LoVo (cell line): ENCODE results near the gene MYRIP.
"Not testable (repeated sequence)": the region's sequence is repeated elsewhere in the genome, so short reads cannot be mapped to it uniquely, and the experiment has no call there.

Experiments used
- DNase-seq: peaks from one replicate; pipeline ENCODE4 v3.0.0-alpha.2; 2016; ENCODE audit warnings: low spot score

Gene MYRIP

DNA sequence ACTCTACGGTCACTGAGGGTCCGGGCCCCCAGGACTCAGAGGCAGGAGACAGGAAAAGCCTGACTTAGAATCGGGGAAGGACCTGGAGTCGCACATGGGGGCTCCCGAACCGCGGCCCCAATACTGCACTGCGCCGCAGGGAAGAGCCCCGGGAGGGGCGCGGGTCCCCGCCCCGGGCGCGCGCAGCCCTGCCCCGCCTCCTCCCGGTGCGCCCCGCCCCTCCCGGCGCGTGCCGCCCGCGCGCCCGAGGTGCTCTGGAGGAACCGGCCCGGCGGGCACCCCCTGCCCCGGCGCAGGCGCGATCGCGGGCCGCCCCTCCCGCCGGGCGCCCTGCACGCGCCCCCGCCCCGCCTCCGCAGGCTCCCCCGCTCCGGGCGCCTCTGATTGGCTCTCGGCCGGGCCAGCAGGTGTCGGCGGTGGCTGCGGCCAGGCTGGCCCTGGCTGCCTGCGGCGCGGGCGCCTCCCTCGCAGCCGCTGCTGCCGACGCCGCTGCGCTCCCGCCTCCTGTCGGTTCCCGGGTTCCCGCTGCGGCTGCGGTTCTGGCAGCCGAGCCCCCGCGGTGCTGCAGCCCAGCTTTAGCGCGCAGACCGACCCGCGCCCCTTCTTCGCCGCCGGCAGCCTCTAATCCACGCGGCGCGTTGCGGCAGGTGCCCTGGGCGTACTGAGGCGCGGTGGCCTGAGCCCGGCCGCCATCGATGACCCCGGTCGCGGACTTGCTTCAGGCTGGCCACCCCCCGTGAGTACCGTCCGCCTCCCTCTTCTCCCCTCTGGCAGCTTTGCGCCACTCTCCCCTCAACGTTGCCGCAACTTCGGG, at the start of gene MYRIP:
TSS of gene MYRIP (plus strand) at position 429 of the 814 bp plus-strand sequence. CDS start 91,208 bp downstream, outside the sequence.
- DNase-seq = peak; percentile 70

DNA sequence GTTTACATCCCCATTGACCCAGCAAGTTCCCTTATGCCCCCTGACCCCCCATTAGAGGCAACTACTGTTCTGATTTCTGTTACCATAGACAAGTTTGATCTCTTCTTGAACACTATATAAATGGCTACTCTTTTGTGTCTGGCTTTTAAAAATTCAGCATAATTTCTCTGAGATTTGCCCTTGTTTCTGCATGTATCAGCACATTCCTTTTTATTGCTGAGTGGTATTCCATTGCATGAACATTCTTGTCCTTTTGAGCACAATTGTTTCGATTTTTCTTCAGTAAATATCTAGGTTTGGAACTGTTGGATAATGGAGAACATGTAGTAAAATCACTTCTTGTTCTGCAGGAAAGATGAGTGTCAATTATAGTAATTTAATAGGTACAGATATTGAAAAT, 49.1 kb upstream of the MYRIP start:
- DNase-seq = no peak

GRCh38 chr3:39762537-39763070, 46.8 kb upstream of the MYRIP start:
- DNase-seq = no peak

GRCh38 chr3:39763390-39763789, 46.0 kb upstream of the MYRIP start:
- DNase-seq = no peak

DNA sequence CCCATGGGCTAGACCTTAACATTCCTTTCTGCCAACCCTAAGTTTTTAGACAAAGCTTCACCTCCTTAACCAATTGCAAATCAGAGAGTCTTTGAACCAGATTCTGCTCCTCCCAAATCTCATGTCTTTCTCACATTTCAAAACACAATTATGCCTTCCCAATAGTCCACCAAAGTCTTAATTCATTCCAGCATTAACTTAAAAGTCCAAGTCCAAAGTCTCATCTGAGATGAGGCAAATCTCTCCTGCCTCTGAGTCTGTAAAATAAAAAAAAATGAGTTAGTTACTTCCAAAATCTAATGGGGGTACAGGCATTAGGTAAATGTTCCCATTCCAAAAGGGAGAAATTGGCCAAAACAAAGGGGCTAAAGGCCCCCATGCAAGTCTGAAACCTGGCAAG, 43.8 kb upstream of the MYRIP start:
- no peak for DNase-seq

DNA sequence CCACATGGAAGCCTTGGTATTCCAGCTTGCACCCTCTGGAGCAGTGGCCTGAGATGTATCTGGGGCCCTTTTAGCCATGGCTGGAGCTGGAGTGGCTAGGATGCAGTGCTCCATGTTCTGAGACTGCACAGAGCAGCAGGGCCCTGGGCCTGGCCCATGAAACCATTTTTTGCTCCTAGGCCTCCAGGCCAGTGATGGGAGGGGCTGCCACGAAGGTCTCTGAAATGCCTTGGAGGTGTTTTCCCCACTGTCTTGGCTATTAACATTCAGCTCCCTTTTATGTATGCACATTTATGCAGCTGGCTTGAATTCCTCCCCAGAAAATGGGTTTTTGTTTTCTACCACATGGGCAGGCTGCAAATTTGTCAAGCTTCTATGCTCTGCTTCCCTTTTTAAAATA, 43.0 kb upstream of the MYRIP start:
- no peak for DNase-seq

GRCh38 chr3:39766909-39767308, 42.5 kb upstream of the MYRIP start:
- DNase-seq = peak; percentile 32

GRCh38 chr3:39778168-39778567, 31.2 kb upstream of the MYRIP start:
- not testable (repeated sequence) for DNase-seq

- DNase-seq = no peak
These were observed 29.7 kb upstream of the MYRIP start for GRCh38 chr3:39779511-39780230.

DNA sequence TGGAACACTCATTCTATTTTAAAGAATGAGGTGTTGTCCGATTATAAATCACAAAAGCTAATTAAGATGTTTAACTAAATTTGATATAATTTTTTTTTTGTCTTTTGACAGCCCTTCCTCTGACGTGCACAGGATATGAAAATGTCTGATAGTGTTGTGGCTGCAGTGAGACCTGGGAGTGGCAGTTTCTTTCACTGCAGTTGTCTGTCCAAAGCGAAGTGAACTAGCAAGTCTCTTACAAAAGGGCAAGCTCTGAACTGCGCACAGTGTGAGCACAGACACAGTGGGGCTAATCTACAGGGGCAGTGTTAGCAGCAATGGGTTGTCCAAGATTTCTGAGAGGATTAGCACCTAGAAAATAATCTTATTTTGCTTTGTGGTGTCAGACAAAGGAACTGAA, 29.1 kb upstream of the MYRIP start:
- DNase-seq = no peak

- no peak for DNase-seq
These were observed 28.4 kb upstream of the MYRIP start for GRCh38 chr3:39781025-39781424.

GRCh38 chr3:39781632-39782031, 27.8 kb upstream of the MYRIP start:
- DNase-seq = no peak

- DNase-seq = no peak
These were observed 25.7 kb upstream of the MYRIP start for GRCh38 chr3:39783680-39784079.

GRCh38 chr3:39784922-39785321, 24.5 kb upstream of the MYRIP start:
- DNase-seq = no peak

DNA sequence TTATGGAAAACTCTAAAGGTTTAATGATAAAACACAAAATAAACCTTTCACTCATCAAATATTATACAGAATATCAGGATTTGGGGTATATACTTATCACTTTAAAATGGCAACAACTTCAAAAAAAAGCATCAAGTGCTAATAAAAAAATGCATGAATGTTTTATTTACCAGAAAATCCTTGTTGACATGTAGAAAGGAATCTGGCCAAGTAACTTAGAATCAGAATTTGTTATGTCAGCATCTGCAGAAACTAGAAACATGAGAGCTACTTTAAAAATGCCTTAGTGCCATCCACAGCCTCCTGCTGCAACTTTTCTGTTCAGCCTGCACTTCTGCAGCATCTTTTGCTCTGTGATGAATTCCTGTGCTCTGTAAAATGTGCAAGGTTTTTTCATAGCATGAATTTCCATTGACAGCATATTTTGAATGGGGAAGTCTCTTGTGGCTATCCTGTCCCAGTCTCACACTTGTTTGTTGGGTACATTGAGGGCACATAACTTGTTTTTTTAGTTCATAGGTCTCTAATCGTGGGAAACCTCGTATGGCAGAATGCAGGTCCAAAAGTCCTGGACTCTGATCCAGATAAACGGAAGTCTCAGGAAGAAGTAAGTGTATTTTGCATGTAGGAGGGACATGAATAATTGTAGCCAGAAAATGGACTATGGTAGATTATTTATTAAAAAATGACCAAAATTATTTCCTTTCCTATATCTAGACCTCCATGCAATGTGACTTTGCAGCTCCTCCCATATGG, 21.1 kb upstream of the MYRIP start:
- DNase-seq = no peak

DNA sequence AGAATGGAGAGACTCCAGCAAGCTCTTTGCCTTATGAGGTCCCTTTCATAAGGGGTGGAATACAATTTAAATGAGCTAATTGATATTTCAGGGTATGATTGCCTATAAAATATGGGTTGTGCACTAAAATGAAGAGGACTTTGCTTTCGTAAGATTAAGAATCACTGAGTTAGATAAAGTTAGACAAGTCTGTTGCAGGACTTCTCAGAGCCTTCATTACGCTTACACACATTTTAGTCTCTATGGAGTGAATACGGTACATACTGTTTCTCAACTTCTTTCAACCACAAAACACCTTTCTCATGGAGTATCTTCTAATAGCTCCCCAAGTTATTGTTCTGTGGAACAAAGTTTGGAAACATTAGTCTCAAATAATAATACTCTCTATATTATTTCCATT, 17.8 kb upstream of the MYRIP start:
- no peak for DNase-seq

- DNase-seq = no peak
These were observed 14.5 kb upstream of the MYRIP start for GRCh38 chr3:39794880-39795279.

- no peak for DNase-seq
These were observed 8.2 kb upstream of the MYRIP start for GRCh38 chr3:39801216-39801615.

DNA sequence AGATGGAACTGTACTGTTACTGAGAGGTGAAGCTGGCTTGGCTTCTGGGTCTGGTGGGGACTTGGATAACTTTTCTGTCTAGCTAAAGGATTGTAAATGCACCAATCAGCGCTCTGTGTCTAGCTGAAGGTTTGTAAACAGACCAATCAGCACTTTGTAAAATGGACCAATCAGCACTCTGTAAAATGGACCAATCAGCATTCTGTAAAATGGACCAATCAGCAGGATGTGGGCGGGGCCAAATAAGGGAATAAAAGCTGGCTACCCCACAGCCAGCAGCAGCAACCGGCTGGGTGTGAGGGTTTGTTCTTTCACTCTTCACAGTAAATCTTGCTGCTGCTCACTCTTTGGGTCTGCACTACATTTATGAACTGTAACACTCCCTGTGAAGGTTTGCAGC, 6.9 kb upstream of the MYRIP start:
- DNase-seq = not testable (repeated sequence)

DNA sequence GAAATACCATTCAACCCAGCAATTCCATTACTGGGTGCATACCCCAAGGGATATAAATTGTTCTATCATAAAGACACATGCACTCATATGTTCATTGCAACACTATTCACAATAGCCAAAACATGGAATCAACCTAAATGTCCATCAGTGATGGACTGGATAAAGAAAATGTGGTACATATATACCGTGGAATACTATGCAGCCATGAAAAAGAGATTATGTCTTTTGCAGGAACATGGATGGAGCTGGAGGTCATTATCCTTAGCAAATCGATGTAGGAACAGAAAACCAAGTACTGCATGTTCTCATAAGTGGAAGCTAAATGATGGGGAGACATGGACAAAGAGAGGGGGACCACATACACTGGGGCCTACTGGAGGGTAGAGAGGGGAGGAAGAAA, 5.5 kb upstream of the MYRIP start:
- DNase-seq = no peak

DNA sequence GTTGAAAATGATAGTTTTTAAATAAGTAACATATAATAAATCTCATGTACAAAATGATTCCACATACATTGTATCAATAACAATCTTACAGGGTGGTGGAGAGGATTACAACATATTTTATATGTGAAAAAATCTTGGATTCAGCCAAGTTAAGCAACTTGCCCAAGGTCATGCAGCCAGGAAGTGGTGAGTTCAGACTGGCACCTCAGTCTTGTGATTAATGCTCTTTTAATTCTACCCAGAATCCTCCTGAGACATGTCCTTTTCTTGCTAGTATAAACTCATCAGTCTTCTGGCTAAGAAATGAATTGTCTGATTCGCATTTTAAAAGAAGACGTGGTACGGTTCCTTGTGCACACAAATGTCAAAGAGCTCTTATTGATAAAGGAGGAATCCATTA, 4.5 kb upstream of the MYRIP start:
- no peak for DNase-seq

DNA sequence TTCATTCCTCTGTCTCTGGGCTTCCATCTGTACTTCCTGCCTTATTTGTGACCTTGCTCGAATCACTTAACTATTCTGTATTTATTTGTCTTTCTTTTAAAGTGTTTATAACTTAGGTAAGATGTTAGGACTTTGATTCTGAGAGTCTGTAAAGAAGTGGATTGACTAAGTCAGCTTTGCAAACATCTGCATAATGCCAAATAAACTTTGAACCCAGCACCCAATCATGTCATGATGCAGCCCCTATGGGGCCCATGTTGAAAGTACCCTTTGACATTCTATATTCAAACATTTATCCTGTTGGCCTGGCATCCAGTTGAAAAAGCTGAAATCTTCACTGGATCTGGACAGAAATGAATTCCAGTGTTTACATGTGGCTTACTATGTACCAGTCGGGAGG, 3.8 kb upstream of the MYRIP start:
- no peak for DNase-seq

GRCh38 chr3:39806820-39807219, 2.6 kb upstream of the MYRIP start:
- DNase-seq = no peak
